Stomach smooth muscle (tissue), 2 donors: ENCODE measurements around the gene DIO3.
"Not testable (repeated sequence)": the region's sequence is repeated elsewhere in the genome, so short reads cannot be mapped to it uniquely, and the experiment has no call there.

Experiments used
- H3K27ac ChIP-seq: one replicate; pipeline ENCODE4 v1.7.0; 2013; ENCODE audit warnings: mild to moderate bottlenecking, low read length, inconsistent platforms
- H3K27me3 ChIP-seq, 2 donors: one replicate each; pipeline ENCODE4 v1.7.0; 2013; ENCODE audit warnings: low read length in 2 of 2; ENCODE audit not compliant: insufficient read depth in 2 of 2, control insufficient read depth in 1 of 2
- H3K36me3 ChIP-seq, 2 donors: one replicate each; pipeline ENCODE4 v1.7.0; 2013; ENCODE audit warnings: low read length in 2 of 2; ENCODE audit not compliant: control insufficient read depth in 2 of 2, insufficient read depth in 2 of 2
- H3K4me1 ChIP-seq: one replicate; pipeline ENCODE4 v1.7.0; 2013; ENCODE audit warnings: low read length; ENCODE audit not compliant: control insufficient read depth, insufficient read depth
- H3K4me3 ChIP-seq, 2 donors: one replicate each; pipeline ENCODE4 v1.7.0; 2013; ENCODE audit warnings: low read length in 2 of 2
- H3K9ac ChIP-seq, 2 donors: one replicate each; pipeline ENCODE4 v1.7.0; 2013; ENCODE audit warnings: low read length in 2 of 2, mild to moderate bottlenecking in 1 of 2
- H3K9me3 ChIP-seq, 2 donors: one replicate each; pipeline ENCODE4 v1.7.0; 2013; ENCODE audit warnings: low read length in 2 of 2; ENCODE audit not compliant: control insufficient read depth in 2 of 2
- donor health status: healthy.
- donor health status: Pancreatic carcinoma.

The DIO3 gene

GRCh38 chr14:101567252-101567651 is 6.0 kb downstream of the DIO3 start:
- Histone ChIP-seq H3K27me3 (peaks cover 45 to 46% of the 10 kb centered on the region in 2 donors), H3K27ac (no peak overlapping the region)

GRCh38 chr14:101571004-101571403 is 9.7 kb downstream of the DIO3 start:
- Histone ChIP-seq H3K9me3 (no peaks in the 10 kb centered on the region), H3K4me3 (no peak overlapping the region), H3K27me3 (peaks cover 10 to 21% of the 10 kb centered on the region in 2 donors), H3K27ac (no peak overlapping the region), H3K9ac (no peak overlapping the region), H3K4me1 (no peaks in the 10 kb centered on the region), H3K36me3 (no peaks in the 10 kb centered on the region)

More at GRCh38 chr14:101567252-101567651, 6.0 kb downstream of the DIO3 start:
- H3K4me1 ChIP-seq: no peaks in the 10 kb centered on the region
- no peaks in the 10 kb centered on the region for H3K36me3 ChIP-seq
- no peak overlapping the region for H3K4me3 ChIP-seq
- H3K9ac ChIP-seq: no peak overlapping the region
- H3K9me3 ChIP-seq: peaks cover 0 to 5% of the 10 kb centered on the region in 2 donors

GRCh38 chr14:101572526-101572925 is 11.2 kb downstream of the DIO3 start:
- not testable (repeated sequence) for H3K4me3 ChIP-seq, H3K9ac ChIP-seq, H3K36me3 ChIP-seq, H3K9me3 ChIP-seq, H3K27me3 ChIP-seq, H3K4me1 ChIP-seq, H3K27ac ChIP-seq

- H3K27me3 ChIP-seq: peaks cover 0 to 5% of the 10 kb centered on the region in 2 donors
- H3K4me1 ChIP-seq: no peaks in the 10 kb centered on the region
- no peaks in the 10 kb centered on the region for H3K36me3 ChIP-seq
- no peak overlapping the region for H3K27ac ChIP-seq
- H3K4me3 ChIP-seq: no peak overlapping the region
- H3K9me3 ChIP-seq: no peaks in the 10 kb centered on the region
- H3K9ac ChIP-seq: no peak overlapping the region
Observed at GRCh38 chr14:101573289-101573688, 12.0 kb downstream of the DIO3 start.

DNA sequence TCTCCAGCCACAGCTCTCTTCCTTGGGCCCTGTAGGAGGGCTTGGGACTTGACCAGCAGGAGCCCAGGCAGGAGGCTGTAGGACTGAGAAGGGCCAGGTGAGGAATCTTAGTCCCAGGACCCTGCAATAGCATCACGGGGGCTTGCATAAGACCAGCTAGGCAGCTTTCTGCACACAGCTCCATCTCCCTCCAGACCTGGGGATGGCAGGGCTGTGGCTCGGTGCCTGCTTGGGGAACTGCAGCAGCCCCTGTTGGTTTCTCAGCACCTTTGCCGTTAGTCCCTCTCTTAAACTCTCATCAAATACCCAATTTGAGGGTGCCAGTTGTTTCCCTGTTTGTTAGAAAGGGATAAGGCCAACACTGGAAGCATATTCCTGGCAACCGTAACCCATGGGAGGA is 14.3 kb downstream of the DIO3 start:
- H3K27me3 ChIP-seq: peaks cover 0 to 4% of the 10 kb centered on the region in 2 donors
- no peaks in the 10 kb centered on the region for H3K4me1 ChIP-seq
- H3K36me3 ChIP-seq: no peaks in the 10 kb centered on the region
- no peak overlapping the region for H3K9ac ChIP-seq
- no peak overlapping the region for H3K4me3 ChIP-seq
- peaks cover 0 to 3% of the 10 kb centered on the region in 2 donors for H3K9me3 ChIP-seq
- H3K27ac ChIP-seq: no peak overlapping the region

- peaks cover 0 to 6% of the 10 kb centered on the region in 2 donors for H3K27me3 ChIP-seq
- no peaks in the 10 kb centered on the region for H3K36me3 ChIP-seq
- no peak overlapping the region for H3K4me3 ChIP-seq
- no peak overlapping the region for H3K27ac ChIP-seq
- H3K9me3 ChIP-seq: peaks cover 0 to 3% of the 10 kb centered on the region in 2 donors
- H3K4me1 ChIP-seq: no peaks in the 10 kb centered on the region
- H3K9ac ChIP-seq: no peak overlapping the region
Observed at GRCh38 chr14:101577221-101577909, 16.1 kb downstream of the DIO3 start.

- peaks cover 0 to 6% of the 10 kb centered on the region in 2 donors for H3K27me3 ChIP-seq
- no peaks in the 10 kb centered on the region for H3K4me1 ChIP-seq
- H3K27ac ChIP-seq: no peak overlapping the region
- H3K4me3 ChIP-seq: no peak overlapping the region
- no peak overlapping the region for H3K9ac ChIP-seq
- H3K36me3 ChIP-seq: no peaks in the 10 kb centered on the region
- H3K9me3 ChIP-seq: peaks cover 0 to 3% of the 10 kb centered on the region in 2 donors
Observed at GRCh38 chr14:101578489-101578888, 17.2 kb downstream of the DIO3 start.

DNA sequence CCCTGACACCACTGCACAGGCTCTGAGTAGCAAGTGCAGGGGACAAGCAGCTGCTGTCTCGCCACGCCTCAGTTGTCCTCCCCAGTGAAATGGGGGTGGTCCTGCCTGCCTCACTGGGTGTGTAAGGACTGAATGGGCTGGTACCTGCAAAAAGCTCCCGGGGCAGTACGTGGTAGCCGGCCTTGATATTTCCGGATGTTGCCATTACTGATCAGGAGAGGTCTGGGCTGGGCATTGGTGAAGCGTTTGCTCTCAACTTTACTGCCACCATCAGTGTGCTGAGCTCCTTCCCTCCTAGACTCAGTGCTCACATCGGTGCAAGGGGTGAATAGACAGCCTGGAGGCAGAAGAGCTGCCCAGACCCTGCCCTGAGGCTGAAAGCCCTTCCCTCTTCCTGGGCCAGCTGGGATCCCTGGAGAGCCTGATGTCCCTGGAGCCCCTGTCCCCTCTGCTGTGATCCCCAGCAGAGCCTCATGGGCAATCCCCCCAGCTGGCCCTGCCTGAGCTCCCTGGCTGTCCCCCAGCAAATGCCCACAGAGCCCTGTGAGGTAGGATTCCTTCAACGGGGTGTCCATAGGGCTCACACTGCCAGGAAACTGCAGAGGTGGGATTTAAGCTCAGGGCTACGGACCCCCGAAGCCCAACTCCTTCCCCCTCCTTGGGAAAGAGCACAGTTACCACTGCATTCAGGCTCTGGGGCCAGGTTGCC is 18.2 kb downstream of the DIO3 start:
- Histone ChIP-seq H3K4me1 (no peaks in the 10 kb centered on the region), H3K9ac (no peak overlapping the region), H3K9me3 (peaks cover 0 to 3% of the 10 kb centered on the region in 2 donors), H3K27ac (no peak overlapping the region), H3K4me3 (no peak overlapping the region), H3K36me3 (no peaks in the 10 kb centered on the region), H3K27me3 (peaks cover 0 to 3% of the 10 kb centered on the region in 2 donors)

DNA sequence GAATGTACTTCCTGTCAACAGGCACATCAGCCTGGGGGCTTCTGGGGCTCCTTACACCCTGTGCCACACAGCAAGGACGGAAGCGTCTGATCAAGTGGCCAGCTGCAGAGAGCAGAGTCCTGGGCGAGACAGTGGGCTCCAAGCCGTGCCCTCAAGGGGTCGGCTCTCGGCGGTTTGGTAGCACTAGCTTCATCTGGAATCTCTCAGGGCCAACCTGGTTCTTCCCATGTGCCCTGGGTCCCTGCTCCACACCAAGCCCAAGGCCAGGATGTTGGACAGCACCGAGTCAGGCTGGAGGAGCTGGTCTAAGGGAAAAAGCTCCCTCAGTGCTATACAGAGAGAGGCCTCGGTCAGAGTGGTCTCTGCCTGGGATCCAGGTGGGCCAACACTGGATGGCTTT is 20.5 kb downstream of the DIO3 start:
- Histone ChIP-seq H3K9ac (no peak overlapping the region), H3K27ac (no peak overlapping the region), H3K27me3 (peaks cover 0 to 3% of the 10 kb centered on the region in 2 donors), H3K9me3 (peaks cover 0 to 3% of the 10 kb centered on the region in 2 donors), H3K36me3 (no peaks in the 10 kb centered on the region), H3K4me3 (no peak overlapping the region), H3K4me1 (no peaks in the 10 kb centered on the region)

DNA sequence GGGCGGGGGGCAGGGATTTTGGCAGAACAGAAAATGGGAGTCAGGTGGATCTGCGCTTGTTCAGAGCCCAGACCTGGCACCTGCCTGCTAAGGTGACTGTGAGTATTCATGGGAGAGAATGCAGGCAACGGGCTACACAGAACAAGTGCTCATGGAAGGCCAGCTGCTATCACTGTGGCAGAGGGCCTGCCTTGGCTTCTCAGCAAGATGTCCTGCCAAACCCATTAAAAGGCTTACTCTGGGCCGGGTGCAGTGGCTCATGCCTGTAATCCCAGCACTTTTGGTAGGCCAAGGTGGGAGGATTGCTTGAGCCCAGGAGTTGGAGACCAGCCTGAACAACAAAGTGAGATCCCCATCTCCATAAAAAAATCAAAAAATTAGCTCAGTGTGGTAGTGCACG is 21.0 kb downstream of the DIO3 start:
- Histone ChIP-seq H3K36me3 (no peaks in the 10 kb centered on the region), H3K9me3 (peaks cover 0 to 3% of the 10 kb centered on the region in 2 donors), H3K4me3 (no peak overlapping the region), H3K9ac (no peak overlapping the region), H3K27me3 (peaks cover 0 to 6% of the 10 kb centered on the region in 2 donors), H3K27ac (no peak overlapping the region), H3K4me1 (no peaks in the 10 kb centered on the region)
